ENCODE data around the gene TMEM232.

The TMEM232 gene

DNA sequence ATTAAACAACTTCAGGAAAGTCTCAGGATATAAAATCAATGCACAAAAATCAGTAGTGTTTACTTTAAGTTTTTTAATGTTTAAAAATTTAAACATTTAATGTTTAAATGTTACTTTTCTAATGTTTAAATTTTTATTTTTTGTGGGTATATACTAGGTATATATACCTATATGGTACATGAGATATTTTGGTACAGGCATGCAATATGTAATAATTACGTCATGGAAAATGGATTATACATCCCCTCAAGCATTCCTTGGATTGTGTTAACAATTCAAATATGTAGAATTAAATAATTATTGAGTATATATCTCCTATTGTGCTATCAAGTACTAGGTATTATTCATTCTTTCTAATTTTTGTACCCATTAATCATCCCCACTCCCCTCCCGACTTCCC, 291.3 kb downstream of the TMEM232 start:
- TF ChIP-seq, protein P1, sequence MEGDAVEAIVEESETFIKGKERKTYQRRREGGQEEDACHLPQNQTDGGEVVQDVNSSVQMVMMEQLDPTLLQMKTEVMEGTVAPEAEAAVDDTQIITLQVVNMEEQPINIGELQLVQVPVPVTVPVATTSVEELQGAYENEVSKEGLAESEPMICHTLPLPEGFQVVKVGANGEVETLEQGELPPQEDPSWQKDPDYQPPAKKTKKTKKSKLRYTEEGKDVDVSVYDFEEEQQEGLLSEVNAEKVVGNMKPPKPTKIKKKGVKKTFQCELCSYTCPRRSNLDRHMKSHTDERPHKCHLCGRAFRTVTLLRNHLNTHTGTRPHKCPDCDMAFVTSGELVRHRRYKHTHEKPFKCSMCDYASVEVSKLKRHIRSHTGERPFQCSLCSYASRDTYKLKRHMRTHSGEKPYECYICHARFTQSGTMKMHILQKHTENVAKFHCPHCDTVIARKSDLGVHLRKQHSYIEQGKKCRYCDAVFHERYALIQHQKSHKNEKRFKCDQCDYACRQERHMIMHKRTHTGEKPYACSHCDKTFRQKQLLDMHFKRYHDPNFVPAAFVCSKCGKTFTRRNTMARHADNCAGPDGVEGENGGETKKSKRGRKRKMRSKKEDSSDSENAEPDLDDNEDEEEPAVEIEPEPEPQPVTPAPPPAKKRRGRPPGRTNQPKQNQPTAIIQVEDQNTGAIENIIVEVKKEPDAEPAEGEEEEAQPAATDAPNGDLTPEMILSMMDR (IDR thresholded peaks at IDR 0.05) = no peak

DNA sequence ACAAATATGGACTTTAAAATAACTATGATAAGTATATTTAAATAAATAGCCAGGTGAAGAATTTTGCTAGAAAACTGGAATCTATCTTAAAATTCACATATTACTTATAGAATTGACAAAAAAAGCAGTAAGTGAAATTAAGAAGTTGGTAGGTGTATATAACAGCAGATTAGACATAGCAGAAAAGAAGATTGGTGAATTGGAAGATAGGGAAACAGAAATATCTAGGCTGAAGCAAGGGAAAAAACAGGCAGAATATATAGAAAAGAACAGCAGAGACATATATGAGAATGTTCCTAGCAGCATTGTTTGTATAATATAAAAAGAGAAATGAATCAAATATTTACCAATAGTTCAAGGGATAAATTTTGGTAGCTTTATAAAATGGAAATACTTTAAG, 294.9 kb downstream of the TMEM232 start:
- Histone ChIP-seq H3K4me3 (no peak overlapping the region), H3K27ac (no peak overlapping the region)
- TF ChIP-seq, protein P1 (IDR thresholded peaks at IDR 0.05) = no peak
- DNase-seq (ENCODE audit: low spot score) = no peak

More for the DNA sequence above, 291.3 kb downstream of the TMEM232 start:
- Histone ChIP-seq H3K4me3 (no peak overlapping the region), H3K27ac (no peak overlapping the region)
- DNase-seq (ENCODE audit: low spot score) = no peak

GRCh38 chr5:110414360-110414759, 312.1 kb downstream of the TMEM232 start:
- TF ChIP-seq, protein P1 (IDR thresholded peaks at IDR 0.05) = no peak
- Histone ChIP-seq H3K4me3 (no peak overlapping the region), H3K27ac (no peak overlapping the region)
- no peak for DNase-seq (ENCODE audit: low spot score)

DNA sequence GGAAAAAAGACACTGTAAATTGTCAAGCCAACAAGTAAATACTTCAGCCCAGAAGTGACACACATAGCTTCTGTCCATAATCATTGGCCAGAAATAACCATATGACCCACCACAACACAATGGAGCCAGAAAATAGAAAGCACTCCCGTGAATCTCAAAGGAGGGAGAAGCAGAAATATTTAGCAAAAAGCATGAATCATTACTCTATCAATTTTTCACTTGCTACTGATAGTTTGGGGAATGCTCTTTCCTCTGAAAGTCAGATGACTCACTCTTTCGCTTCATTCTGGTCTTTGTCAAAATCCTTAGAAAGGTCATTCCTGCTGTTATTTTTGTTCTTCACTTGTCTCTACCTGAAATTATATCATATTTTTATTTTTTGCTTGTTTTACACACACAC, 312.6 kb downstream of the TMEM232 start:
- Histone ChIP-seq H3K4me3 (no peak overlapping the region), H3K27ac (no peak overlapping the region)
- TF ChIP-seq, protein P1 (IDR thresholded peaks at IDR 0.05) = no peak
- no peak for DNase-seq (ENCODE audit: low spot score)

GRCh38 chr5:110409571-110409970, 316.9 kb downstream of the TMEM232 start:
- DNase-seq (ENCODE audit: low spot score) = no peak
- H3K4me3 ChIP-seq = no peak overlapping the region
- TF ChIP-seq, protein P1 (IDR thresholded peaks at IDR 0.05) = no peak
- H3K27ac ChIP-seq = no peak overlapping the region

DNA sequence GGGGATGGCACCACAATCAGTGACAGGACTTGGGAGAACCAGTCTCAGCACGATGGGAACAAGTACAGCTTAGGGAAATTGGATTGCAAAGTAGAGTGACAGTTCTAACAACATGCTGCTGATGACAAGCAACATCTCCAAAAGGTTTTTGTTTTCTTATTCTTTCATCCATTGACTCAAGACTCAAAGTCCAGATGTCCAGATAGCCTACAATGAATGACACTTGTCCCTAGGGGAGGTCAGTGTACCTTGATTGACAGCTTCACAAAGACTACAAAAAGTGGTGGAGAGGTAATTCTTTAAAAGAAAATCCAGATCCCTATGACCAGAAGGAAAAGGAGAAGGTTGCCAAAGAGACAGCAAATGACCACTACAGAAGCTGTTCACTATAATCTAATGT, 323.9 kb downstream of the TMEM232 start:
- no peak for DNase-seq (ENCODE audit: low spot score)
- TF ChIP-seq, protein P1 (IDR thresholded peaks at IDR 0.05) = no peak
- no peak overlapping the region for H3K4me3 ChIP-seq

GRCh38 chr5:110401881-110402280, 324.6 kb downstream of the TMEM232 start:
- no peak for DNase-seq (ENCODE audit: low spot score)
- TF ChIP-seq, protein P1 (IDR thresholded peaks at IDR 0.05) = no peak
- Histone ChIP-seq H3K4me3 (no peak overlapping the region), H3K27ac (no peak overlapping the region)

More for the DNA sequence above, 323.9 kb downstream of the TMEM232 start:
- no peak overlapping the region for H3K27ac ChIP-seq
